Fibroblast of lung (primary cell): ENCODE measurements around the gene TVP23C.
"Not testable (repeated sequence)": the region's sequence is repeated elsewhere in the genome, so short reads cannot be mapped to it uniquely, and the experiment has no call there.

ENCODE experiments used
- EZH2 ChIP-seq: IDR thresholded peaks from 2 replicates; pipeline ENCODE4 v1.5.1; 2012; ENCODE audit warnings: low read length, control low read depth, mild to moderate bottlenecking; ENCODE audit errors: missing control alignments
- TF ChIP-seq, protein P1 (sequence below), 2 donors: IDR thresholded peaks in 1 of 2; conservative IDR thresholded peaks in 1 of 2; 1 replicate in 1 of 2; 2 replicates in 1 of 2; pipeline ENCODE4 v1.5.1; 2011 to 2012; ENCODE audit warnings: low read length in 2 of 2, control low read depth in 1 of 2, inconsistent platforms in 1 of 2, low read depth in 1 of 2, mild to moderate bottlenecking in 1 of 2

DNA sequence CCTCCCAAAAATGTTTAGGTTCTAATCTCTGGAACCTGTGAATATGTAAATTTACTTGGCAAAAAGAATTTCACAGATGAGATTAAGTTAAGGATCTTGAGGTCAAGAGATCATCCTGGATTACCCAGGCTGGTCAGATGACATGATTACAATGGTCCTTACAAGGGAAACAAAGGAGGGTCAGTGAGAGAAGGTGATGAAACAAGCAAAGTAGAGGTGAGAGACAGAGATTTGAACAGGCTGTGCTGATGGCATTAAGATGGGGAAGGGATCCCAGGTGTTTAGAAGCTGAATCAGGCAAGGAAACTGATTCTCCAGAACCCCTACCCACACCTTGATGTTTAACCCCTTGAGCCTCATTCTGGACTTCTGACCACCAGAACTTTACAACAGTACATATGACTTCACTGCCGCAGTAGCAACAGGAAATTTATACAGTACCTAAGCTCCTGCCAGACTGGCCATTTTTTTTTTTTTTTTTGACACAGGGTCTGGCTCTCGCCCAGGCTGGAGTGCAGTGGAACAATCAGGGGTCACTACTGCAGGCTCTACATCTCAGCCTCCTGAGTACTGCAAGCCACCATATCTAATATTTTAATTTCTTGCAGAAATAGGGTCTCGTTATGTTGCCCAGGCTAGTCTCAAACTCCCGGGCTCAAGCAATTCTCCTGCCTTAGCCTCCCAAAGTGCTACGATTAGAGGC is 4.7 kb downstream of the TVP23C start:
- TF ChIP-seq, protein P1, sequence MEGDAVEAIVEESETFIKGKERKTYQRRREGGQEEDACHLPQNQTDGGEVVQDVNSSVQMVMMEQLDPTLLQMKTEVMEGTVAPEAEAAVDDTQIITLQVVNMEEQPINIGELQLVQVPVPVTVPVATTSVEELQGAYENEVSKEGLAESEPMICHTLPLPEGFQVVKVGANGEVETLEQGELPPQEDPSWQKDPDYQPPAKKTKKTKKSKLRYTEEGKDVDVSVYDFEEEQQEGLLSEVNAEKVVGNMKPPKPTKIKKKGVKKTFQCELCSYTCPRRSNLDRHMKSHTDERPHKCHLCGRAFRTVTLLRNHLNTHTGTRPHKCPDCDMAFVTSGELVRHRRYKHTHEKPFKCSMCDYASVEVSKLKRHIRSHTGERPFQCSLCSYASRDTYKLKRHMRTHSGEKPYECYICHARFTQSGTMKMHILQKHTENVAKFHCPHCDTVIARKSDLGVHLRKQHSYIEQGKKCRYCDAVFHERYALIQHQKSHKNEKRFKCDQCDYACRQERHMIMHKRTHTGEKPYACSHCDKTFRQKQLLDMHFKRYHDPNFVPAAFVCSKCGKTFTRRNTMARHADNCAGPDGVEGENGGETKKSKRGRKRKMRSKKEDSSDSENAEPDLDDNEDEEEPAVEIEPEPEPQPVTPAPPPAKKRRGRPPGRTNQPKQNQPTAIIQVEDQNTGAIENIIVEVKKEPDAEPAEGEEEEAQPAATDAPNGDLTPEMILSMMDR (conservative IDR thresholded peaks at IDR 0.05 in 1 of 2, IDR thresholded peaks at IDR 0.05 in 1 of 2; ENCODE audit: low read depth in 1 of 2, low read length in 2 of 2): not testable (repeated sequence)
- not testable (repeated sequence) for TF ChIP-seq EZH2
